HEK293 (cell line): ENCODE results near the gene METAP1D.

Experiments
- KLF7 ChIP-seq: fragments of 450-650 bp; formaldehyde crosslinking; IDR thresholded peaks from 2 replicates; pipeline ENCODE4 v1.5.1; 2016; ENCODE audit warnings: missing biosample characterization, missing genetic modification characterization, borderline replicate concordance
- SETDB1 ChIP-seq: IDR thresholded peaks from one replicate; pipeline ENCODE4 v1.6.1; 2017; ENCODE audit warnings: mild to moderate bottlenecking, low read length, moderate library complexity, mixed read lengths; ENCODE audit not compliant: insufficient read length
- SP7 ChIP-seq: fragments of 450-650 bp; formaldehyde crosslinking; IDR thresholded peaks from 2 replicates; pipeline ENCODE4 v1.5.1; 2016; ENCODE audit warnings: missing biosample characterization, missing genetic modification characterization
- TCF7L2 ChIP-seq: IDR thresholded peaks from 2 replicates; pipeline ENCODE4 v1.6.1; 2011; ENCODE audit warnings: low read depth, mild to moderate bottlenecking, inconsistent platforms, low read length, moderate library complexity, borderline replicate concordance
- ZBTB17 ChIP-seq: fragments of 450-650 bp; formaldehyde crosslinking; IDR thresholded peaks from 2 replicates; pipeline ENCODE4 v1.5.1; 2016; ENCODE audit warnings: missing biosample characterization, missing genetic modification characterization
- ZBTB20 ChIP-seq: fragments of 450-650 bp; formaldehyde crosslinking; IDR thresholded peaks from 2 replicates; pipeline ENCODE4 v1.5.1; 2016; ENCODE audit warnings: missing biosample characterization, missing genetic modification characterization
- ZNF354C ChIP-seq: fragments of 450-650 bp; formaldehyde crosslinking; IDR thresholded peaks from 2 replicates; pipeline ENCODE4 v1.5.1; 2016; ENCODE audit warnings: missing biosample characterization, missing genetic modification characterization, low read depth, borderline replicate concordance
- ZNF37A ChIP-seq: fragments of 450-650 bp; IDR thresholded peaks from 2 replicates; pipeline ENCODE4 v1.5.1; 2018; ENCODE audit warnings: missing biosample characterization, missing genetic modification characterization
- ZNF596 ChIP-seq: fragments of 450-650 bp; IDR thresholded peaks from 2 replicates; pipeline ENCODE4 v1.5.0; 2018; ENCODE audit warnings: missing biosample characterization, mild to moderate bottlenecking, missing genetic modification characterization, moderate library complexity
- ZNF624 ChIP-seq: fragments of 450-650 bp; formaldehyde crosslinking; IDR thresholded peaks from 2 replicates; pipeline ENCODE4 v1.5.1; 2017; ENCODE audit warnings: missing biosample characterization, missing genetic modification characterization
- ZNF785 ChIP-seq: fragments of 450-650 bp; formaldehyde crosslinking; IDR thresholded peaks from 2 replicates; pipeline ENCODE4 v1.5.1; 2016; ENCODE audit warnings: missing biosample characterization, missing genetic modification characterization
- TF ChIP-seq, protein P1 (sequence below): fragments of 450-650 bp; formaldehyde crosslinking; IDR thresholded peaks from 2 replicates; pipeline ENCODE4 v1.5.1; 2017; ENCODE audit warnings: missing biosample characterization, mild to moderate bottlenecking, missing genetic modification characterization, moderate library complexity
- TF ChIP-seq, protein P2 (sequence below): fragments of 450-650 bp; formaldehyde crosslinking; IDR thresholded peaks from 2 replicates; pipeline ENCODE4 v1.5.1; 2016; ENCODE audit warnings: missing biosample characterization, missing genetic modification characterization
- TF ChIP-seq, protein P3 (sequence below): fragments of 450-650 bp; formaldehyde crosslinking; IDR thresholded peaks from 2 replicates; pipeline ENCODE4 v1.5.1; 2017; ENCODE audit warnings: missing biosample characterization, missing genetic modification characterization
- TF ChIP-seq, protein P4 (sequence below): fragments of 450-650 bp; formaldehyde crosslinking; optimal IDR thresholded peaks from 2 replicates; pipeline ENCODE3; 2016; ENCODE audit warnings: missing biosample characterization, mild to moderate bottlenecking, missing genetic modification characterization
- TF ChIP-seq, protein P5 (sequence below): fragments of 450-650 bp; formaldehyde crosslinking; IDR thresholded peaks from 2 replicates; pipeline ENCODE4 v1.5.1; 2016; ENCODE audit warnings: missing biosample characterization, missing genetic modification characterization, borderline replicate concordance
- TF ChIP-seq, protein P6 (sequence below): fragments of 450-650 bp; formaldehyde crosslinking; IDR thresholded peaks from 2 replicates; pipeline ENCODE4 v1.5.1; 2017; ENCODE audit warnings: missing biosample characterization, missing genetic modification characterization
- TF ChIP-seq, protein P7 (sequence below): fragments of 450-650 bp; formaldehyde crosslinking; IDR thresholded peaks from 2 replicates; pipeline ENCODE4 v1.5.1; 2017; ENCODE audit warnings: missing biosample characterization, missing genetic modification characterization
- TF ChIP-seq, protein P8 (sequence below): fragments of 450-650 bp; formaldehyde crosslinking; IDR thresholded peaks from 2 replicates; pipeline ENCODE4 v1.5.1; 2017; ENCODE audit warnings: missing biosample characterization, missing genetic modification characterization

Gene METAP1D

DNA sequence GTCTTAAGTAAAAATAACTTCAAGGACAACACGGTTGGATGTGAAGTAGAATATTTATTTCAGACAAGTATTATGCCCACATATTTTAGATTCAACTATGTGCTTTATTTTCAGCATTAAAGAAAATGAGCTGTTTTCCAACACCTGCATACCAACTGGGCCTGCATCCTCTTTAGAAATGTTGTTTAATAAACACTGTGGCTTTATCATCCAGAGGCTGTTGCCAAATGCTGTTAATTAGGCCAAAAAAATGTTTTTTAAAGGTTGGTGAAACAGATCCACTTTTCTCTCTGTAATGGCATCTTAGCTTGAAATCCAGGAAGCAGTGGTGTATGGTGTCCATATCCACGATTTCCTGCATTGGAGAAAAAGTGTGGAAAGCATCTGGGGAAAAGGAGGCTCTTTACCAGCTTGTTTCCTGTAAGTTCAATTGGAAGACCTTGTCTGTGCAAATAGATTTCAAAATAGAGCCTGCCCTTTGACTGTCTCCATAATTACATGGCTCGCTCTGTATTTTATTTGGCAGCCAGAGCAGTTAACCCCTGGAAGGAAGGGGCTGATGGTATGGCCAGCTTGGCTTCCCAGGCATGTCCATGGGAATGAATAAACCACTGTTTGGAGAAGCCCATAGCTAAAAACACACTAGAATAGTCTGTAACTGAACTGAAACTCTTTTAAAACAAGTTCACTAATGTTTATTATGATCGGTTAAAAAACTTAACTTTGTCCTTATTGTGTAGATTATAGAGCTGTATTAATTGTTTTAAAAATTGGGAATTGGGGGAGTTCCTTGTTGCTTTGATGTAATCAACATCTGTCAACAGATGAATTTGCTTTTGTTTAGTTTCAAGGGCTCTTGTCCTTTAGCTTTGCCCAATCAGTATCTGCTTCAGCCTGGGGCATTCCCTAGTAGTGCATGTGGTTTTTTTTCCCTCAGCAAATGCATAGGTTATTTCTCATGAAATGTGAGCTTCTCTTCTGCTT, 52.5 kb downstream of the METAP1D start (continued):
- TF ChIP-seq, protein P1, sequence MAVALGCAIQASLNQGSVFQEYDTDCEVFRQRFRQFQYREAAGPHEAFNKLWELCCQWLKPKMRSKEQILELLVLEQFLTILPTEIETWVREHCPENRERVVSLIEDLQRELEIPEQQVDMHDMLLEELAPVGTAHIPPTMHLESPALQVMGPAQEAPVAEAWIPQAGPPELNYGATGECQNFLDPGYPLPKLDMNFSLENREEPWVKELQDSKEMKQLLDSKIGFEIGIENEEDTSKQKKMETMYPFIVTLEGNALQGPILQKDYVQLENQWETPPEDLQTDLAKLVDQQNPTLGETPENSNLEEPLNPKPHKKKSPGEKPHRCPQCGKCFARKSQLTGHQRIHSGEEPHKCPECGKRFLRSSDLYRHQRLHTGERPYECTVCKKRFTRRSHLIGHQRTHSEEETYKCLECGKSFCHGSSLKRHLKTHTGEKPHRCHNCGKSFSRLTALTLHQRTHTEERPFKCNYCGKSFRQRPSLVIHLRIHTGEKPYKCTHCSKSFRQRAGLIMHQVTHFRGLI (tag by site-specific recombination) = no peak
- peak; percentile 43 for TF ChIP-seq ZBTB20 (tag by site-specific recombination)
- TF ChIP-seq, protein P2, sequence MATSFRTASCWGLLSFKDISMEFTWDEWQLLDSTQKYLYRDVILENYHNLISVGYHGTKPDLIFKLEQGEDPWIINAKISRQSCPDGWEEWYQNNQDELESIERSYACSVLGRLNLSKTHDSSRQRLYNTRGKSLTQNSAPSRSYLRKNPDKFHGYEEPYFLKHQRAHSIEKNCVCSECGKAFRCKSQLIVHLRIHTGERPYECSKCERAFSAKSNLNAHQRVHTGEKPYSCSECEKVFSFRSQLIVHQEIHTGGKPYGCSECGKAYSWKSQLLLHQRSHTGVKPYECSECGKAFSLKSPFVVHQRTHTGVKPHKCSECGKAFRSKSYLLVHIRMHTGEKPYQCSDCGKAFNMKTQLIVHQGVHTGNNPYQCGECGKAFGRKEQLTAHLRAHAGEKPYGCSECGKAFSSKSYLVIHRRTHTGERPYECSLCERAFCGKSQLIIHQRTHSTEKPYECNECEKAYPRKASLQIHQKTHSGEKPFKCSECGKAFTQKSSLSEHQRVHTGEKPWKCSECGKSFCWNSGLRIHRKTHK (tag by site-specific recombination) = no peak
- no peak for TF ChIP-seq ZNF37A (tag by site-specific recombination)
- no peak for TF ChIP-seq ZNF624 (tag by site-specific recombination)
- TF ChIP-seq, protein P3, sequence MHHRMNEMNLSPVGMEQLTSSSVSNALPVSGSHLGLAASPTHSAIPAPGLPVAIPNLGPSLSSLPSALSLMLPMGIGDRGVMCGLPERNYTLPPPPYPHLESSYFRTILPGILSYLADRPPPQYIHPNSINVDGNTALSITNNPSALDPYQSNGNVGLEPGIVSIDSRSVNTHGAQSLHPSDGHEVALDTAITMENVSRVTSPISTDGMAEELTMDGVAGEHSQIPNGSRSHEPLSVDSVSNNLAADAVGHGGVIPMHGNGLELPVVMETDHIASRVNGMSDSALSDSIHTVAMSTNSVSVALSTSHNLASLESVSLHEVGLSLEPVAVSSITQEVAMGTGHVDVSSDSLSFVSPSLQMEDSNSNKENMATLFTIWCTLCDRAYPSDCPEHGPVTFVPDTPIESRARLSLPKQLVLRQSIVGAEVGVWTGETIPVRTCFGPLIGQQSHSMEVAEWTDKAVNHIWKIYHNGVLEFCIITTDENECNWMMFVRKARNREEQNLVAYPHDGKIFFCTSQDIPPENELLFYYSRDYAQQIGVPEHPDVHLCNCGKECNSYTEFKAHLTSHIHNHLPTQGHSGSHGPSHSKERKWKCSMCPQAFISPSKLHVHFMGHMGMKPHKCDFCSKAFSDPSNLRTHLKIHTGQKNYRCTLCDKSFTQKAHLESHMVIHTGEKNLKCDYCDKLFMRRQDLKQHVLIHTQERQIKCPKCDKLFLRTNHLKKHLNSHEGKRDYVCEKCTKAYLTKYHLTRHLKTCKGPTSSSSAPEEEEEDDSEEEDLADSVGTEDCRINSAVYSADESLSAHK = 0 out of 2 replicates have a peak, but pooled peaks have one; percentile 38
- peak; percentile 66 for TF ChIP-seq ZBTB17 (tag by site-specific recombination)
- no peak for TF ChIP-seq ZNF785 (tag by site-specific recombination)
- TF ChIP-seq TCF7L2 = peak; percentile 40; the same call in 1 of the 2 replicates
- TF ChIP-seq, protein P4, sequence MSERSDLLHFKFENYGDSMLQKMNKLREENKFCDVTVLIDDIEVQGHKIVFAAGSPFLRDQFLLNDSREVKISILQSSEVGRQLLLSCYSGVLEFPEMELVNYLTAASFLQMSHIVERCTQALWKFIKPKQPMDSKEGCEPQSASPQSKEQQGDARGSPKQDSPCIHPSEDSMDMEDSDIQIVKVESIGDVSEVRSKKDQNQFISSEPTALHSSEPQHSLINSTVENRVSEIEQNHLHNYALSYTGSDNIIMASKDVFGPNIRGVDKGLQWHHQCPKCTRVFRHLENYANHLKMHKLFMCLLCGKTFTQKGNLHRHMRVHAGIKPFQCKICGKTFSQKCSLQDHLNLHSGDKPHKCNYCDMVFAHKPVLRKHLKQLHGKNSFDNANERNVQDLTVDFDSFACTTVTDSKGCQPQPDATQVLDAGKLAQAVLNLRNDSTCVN (tag by site-specific recombination) = no peak
- TF ChIP-seq SP7 (tag by site-specific recombination) = peak; percentile 70
- TF ChIP-seq, protein P5, sequence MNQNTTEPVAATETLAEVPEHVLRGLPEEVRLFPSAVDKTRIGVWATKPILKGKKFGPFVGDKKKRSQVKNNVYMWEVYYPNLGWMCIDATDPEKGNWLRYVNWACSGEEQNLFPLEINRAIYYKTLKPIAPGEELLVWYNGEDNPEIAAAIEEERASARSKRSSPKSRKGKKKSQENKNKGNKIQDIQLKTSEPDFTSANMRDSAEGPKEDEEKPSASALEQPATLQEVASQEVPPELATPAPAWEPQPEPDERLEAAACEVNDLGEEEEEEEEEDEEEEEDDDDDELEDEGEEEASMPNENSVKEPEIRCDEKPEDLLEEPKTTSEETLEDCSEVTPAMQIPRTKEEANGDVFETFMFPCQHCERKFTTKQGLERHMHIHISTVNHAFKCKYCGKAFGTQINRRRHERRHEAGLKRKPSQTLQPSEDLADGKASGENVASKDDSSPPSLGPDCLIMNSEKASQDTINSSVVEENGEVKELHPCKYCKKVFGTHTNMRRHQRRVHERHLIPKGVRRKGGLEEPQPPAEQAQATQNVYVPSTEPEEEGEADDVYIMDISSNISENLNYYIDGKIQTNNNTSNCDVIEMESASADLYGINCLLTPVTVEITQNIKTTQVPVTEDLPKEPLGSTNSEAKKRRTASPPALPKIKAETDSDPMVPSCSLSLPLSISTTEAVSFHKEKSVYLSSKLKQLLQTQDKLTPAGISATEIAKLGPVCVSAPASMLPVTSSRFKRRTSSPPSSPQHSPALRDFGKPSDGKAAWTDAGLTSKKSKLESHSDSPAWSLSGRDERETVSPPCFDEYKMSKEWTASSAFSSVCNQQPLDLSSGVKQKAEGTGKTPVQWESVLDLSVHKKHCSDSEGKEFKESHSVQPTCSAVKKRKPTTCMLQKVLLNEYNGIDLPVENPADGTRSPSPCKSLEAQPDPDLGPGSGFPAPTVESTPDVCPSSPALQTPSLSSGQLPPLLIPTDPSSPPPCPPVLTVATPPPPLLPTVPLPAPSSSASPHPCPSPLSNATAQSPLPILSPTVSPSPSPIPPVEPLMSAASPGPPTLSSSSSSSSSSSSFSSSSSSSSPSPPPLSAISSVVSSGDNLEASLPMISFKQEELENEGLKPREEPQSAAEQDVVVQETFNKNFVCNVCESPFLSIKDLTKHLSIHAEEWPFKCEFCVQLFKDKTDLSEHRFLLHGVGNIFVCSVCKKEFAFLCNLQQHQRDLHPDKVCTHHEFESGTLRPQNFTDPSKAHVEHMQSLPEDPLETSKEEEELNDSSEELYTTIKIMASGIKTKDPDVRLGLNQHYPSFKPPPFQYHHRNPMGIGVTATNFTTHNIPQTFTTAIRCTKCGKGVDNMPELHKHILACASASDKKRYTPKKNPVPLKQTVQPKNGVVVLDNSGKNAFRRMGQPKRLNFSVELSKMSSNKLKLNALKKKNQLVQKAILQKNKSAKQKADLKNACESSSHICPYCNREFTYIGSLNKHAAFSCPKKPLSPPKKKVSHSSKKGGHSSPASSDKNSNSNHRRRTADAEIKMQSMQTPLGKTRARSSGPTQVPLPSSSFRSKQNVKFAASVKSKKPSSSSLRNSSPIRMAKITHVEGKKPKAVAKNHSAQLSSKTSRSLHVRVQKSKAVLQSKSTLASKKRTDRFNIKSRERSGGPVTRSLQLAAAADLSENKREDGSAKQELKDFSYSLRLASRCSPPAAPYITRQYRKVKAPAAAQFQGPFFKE = no peak
- no peak for TF ChIP-seq SETDB1
- TF ChIP-seq ZNF596 (tag by site-specific recombination) = 0 out of 2 replicates have a peak, but pooled peaks have one; percentile 61
- TF ChIP-seq, protein P6, sequence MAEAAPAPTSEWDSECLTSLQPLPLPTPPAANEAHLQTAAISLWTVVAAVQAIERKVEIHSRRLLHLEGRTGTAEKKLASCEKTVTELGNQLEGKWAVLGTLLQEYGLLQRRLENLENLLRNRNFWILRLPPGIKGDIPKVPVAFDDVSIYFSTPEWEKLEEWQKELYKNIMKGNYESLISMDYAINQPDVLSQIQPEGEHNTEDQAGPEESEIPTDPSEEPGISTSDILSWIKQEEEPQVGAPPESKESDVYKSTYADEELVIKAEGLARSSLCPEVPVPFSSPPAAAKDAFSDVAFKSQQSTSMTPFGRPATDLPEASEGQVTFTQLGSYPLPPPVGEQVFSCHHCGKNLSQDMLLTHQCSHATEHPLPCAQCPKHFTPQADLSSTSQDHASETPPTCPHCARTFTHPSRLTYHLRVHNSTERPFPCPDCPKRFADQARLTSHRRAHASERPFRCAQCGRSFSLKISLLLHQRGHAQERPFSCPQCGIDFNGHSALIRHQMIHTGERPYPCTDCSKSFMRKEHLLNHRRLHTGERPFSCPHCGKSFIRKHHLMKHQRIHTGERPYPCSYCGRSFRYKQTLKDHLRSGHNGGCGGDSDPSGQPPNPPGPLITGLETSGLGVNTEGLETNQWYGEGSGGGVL (tag by site-specific recombination) = no peak
- TF ChIP-seq, protein P7, sequence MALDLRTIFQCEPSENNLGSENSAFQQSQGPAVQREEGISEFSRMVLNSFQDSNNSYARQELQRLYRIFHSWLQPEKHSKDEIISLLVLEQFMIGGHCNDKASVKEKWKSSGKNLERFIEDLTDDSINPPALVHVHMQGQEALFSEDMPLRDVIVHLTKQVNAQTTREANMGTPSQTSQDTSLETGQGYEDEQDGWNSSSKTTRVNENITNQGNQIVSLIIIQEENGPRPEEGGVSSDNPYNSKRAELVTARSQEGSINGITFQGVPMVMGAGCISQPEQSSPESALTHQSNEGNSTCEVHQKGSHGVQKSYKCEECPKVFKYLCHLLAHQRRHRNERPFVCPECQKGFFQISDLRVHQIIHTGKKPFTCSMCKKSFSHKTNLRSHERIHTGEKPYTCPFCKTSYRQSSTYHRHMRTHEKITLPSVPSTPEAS = no peak
- no peak for TF ChIP-seq KLF7 (tag by site-specific recombination)
- TF ChIP-seq, protein P8, sequence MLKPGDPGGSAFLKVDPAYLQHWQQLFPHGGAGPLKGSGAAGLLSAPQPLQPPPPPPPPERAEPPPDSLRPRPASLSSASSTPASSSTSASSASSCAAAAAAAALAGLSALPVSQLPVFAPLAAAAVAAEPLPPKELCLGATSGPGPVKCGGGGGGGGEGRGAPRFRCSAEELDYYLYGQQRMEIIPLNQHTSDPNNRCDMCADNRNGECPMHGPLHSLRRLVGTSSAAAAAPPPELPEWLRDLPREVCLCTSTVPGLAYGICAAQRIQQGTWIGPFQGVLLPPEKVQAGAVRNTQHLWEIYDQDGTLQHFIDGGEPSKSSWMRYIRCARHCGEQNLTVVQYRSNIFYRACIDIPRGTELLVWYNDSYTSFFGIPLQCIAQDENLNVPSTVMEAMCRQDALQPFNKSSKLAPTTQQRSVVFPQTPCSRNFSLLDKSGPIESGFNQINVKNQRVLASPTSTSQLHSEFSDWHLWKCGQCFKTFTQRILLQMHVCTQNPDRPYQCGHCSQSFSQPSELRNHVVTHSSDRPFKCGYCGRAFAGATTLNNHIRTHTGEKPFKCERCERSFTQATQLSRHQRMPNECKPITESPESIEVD = peak; percentile 78
- no peak for TF ChIP-seq ZNF354C (tag by site-specific recombination)
